RPMI7951 (cell line): ENCODE data around the gene CELF4. TPM values are rescaled to one million over a fixed set of nuclear protein-coding genes. Genes with fewer than 3 reads are reported as not detected.

Experiments used
- DNase-seq: peaks from one replicate; pipeline ENCODE4 v3.0.0-alpha.2; 2012; ENCODE audit warnings: low read depth
- total RNA-seq: library from RNA; depleted of rRNA; stranded (reverse); fragments of >200 nt; shearing (Covaris generic); gene quantifications from 2 replicates; pipeline ENCODE4 v1.2.3, GENCODE V29; 2014

Gene CELF4
- total RNA-seq, 1 experiment from 2014 or later: not detected

GRCh38 chr18:37391698-37392548 lies 173.7 kb downstream of the CELF4 start:
- DNase-seq: no peak

- DNase-seq: no peak
Observed at GRCh38 chr18:37391156-37391555, 174.4 kb downstream of the CELF4 start.

GRCh38 chr18:37390687-37391086 lies 174.9 kb downstream of the CELF4 start:
- DNase-seq: no peak

- no peak for DNase-seq
Observed at GRCh38 chr18:37389684-37390368, 175.8 kb downstream of the CELF4 start.

- no peak for DNase-seq
Observed at GRCh38 chr18:37389041-37389440, 176.6 kb downstream of the CELF4 start.

GRCh38 chr18:37388413-37388812 lies 177.2 kb downstream of the CELF4 start:
- DNase-seq: no peak

- peak; percentile 21 for DNase-seq
Observed at GRCh38 chr18:37385846-37386778, 179.5 kb downstream of the CELF4 start.

GRCh38 chr18:37383846-37384595 lies 181.6 kb downstream of the CELF4 start:
- no peak for DNase-seq

- DNase-seq: no peak
Observed at GRCh38 chr18:37383036-37383785, 182.4 kb downstream of the CELF4 start.

- DNase-seq: no peak
Observed at GRCh38 chr18:37381554-37381953, 184.0 kb downstream of the CELF4 start.

- no peak for DNase-seq
Observed at GRCh38 chr18:37380546-37381110, 185.0 kb downstream of the CELF4 start.

GRCh38 chr18:37378336-37379010 lies 187.1 kb downstream of the CELF4 start:
- DNase-seq: no peak

GRCh38 chr18:37375181-37375580 lies 190.4 kb downstream of the CELF4 start:
- no peak for DNase-seq

GRCh38 chr18:37368110-37368954 lies 197.3 kb downstream of the CELF4 start:
- DNase-seq: no peak

- DNase-seq: peak; percentile 21
Observed at GRCh38 chr18:37364237-37364636, 201.4 kb downstream of the CELF4 start.

GRCh38 chr18:37362158-37362890 lies 203.3 kb downstream of the CELF4 start:
- DNase-seq: no peak

GRCh38 chr18:37361335-37362157 lies 204.1 kb downstream of the CELF4 start:
- no peak for DNase-seq
